Measurements from ENCODE around the gene MRTFB.
A peak's percentile ranks its signal among the peaks of the same experiment; 100 is the strongest.

Gene MRTFB

GRCh38 chr16:14240964-14241363 is 169.8 kb downstream of the MRTFB start:
- no peak for DNase-seq

GRCh38 chr16:14241631-14242030 is 170.5 kb downstream of the MRTFB start:
- DNase-seq: no peak

GRCh38 chr16:14242769-14243168 is 171.7 kb downstream of the MRTFB start:
- no peak for DNase-seq

- DNase-seq: peak; percentile 33
These were observed 173.3 kb downstream of the MRTFB start for GRCh38 chr16:14244196-14245010.

GRCh38 chr16:14248791-14249190 is 177.7 kb downstream of the MRTFB start:
- no peak for DNase-seq

- DNase-seq: peak; percentile 45
These were observed 178.3 kb downstream of the MRTFB start for GRCh38 chr16:14249291-14250032.

GRCh38 chr16:14251419-14251818 is 180.3 kb downstream of the MRTFB start:
- no peak for DNase-seq

- DNase-seq: no peak
These were observed 181.7 kb downstream of the MRTFB start for GRCh38 chr16:14252860-14253259.

GRCh38 chr16:14263011-14263410 is 191.9 kb downstream of the MRTFB start:
- no peak for DNase-seq

- no peak for DNase-seq
These were observed 192.7 kb downstream of the MRTFB start for GRCh38 chr16:14263769-14264168.

GRCh38 chr16:14264327-14264943 is 193.3 kb downstream of the MRTFB start:
- no peak for DNase-seq

GRCh38 chr16:14268073-14268472 is 197.0 kb downstream of the MRTFB start:
- no peak for DNase-seq

GRCh38 chr16:14275934-14276333 is 204.8 kb downstream of the MRTFB start:
- DNase-seq: no peak

GRCh38 chr16:14278749-14279148 is 207.6 kb downstream of the MRTFB start:
- DNase-seq: no peak

GRCh38 chr16:14280541-14280940 is 209.4 kb downstream of the MRTFB start:
- DNase-seq: no peak

- DNase-seq: no peak
These were observed 212.7 kb downstream of the MRTFB start for GRCh38 chr16:14283786-14284185.

GRCh38 chr16:14284371-14284770 is 213.3 kb downstream of the MRTFB start:
- no peak for DNase-seq

GRCh38 chr16:14284930-14285512 is 213.9 kb downstream of the MRTFB start:
- no peak for DNase-seq

GRCh38 chr16:14285513-14286367 is 214.6 kb downstream of the MRTFB start:
- DNase-seq: peak; percentile 95

- peak; percentile 38 for DNase-seq
These were observed 215.5 kb downstream of the MRTFB start for GRCh38 chr16:14286368-14287230.

- peak; percentile 36 for DNase-seq
These were observed 218.7 kb downstream of the MRTFB start for GRCh38 chr16:14289692-14290340.

Measured in activated CD4-positive, alpha-beta T cell treated with anti-CD3 and anti-CD28 coated beads, Interleukin-2, amount 50 U/mL, for 16 hours (primary cell).